ENCODE results near the gene TP53BP2. TPM values are rescaled to one million over a fixed set of nuclear protein-coding genes. Genes with fewer than 3 reads are reported as not detected.

TP53BP2 gene
- polyA plus RNA-seq, 1 donor from 2014 or later = 25.2 TPM

DNA sequence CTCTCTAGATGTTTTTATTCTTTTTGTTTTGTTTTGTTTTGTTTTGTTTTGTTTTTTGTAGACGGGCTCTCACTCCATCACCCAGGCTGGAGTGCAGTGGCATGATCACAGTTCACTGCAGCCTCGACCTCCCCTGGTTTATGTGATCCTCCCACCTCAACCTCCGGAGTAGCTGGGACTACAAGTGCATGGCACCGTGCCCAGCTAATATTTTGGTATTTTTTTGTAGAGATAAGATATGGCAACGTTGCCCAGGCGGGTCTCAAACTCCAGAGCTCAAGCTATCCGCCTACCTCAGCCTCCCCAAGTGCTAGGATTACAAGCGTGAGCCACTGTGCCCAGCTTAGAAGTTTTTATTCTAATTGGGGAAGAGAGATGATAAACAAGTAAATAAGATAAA, 13.3 kb upstream of the TP53BP2 start:
- H3F3A ChIP-seq (ENCODE audit: insufficient read depth, low read length, poor library complexity, severe bottlenecking) = no peaks in the 10 kb centered on the region
- no peaks in the 10 kb centered on the region for H3K36me3 ChIP-seq (ENCODE audit: insufficient read depth, low read length)
- H3K9ac ChIP-seq (ENCODE audit: low read length) = no peak overlapping the region
- H2AFZ ChIP-seq (ENCODE audit: low read depth, low read length) = no peak overlapping the region
- no peak for TF ChIP-seq REST (IDR thresholded peaks at IDR 0.05; ENCODE audit: borderline replicate concordance)
- no peak for TF ChIP-seq POLR2AphosphoS5 (IDR thresholded peaks at IDR 0.05)
- no peak for TF ChIP-seq TAF1 (IDR thresholded peaks at IDR 0.05; ENCODE audit: low read depth)
- no peak for TF ChIP-seq EZH2 (IDR thresholded peaks at IDR 0.05; ENCODE audit: borderline replicate concordance, insufficient read depth, low read length, poor library complexity, severe bottlenecking)
- TF ChIP-seq EP300 (conservative IDR thresholded peaks at IDR 0.05; ENCODE audit: poor library complexity, severe bottlenecking) = no peak
- TF ChIP-seq MXI1 (conservative IDR thresholded peaks at IDR 0.05; ENCODE audit: poor library complexity, severe bottlenecking) = no peak
- H3K27me3 ChIP-seq (ENCODE audit: insufficient read depth, low read depth, low read length) = no peaks in the 10 kb centered on the region
- H3K79me2 ChIP-seq (replicated peaks; ENCODE audit: insufficient read depth, low read length) = no peaks in the 10 kb centered on the region
- no peak overlapping the region for H3K4me3 ChIP-seq (ENCODE audit: low read length)
- H3K9me2 ChIP-seq (ENCODE audit: insufficient read depth, low read length) = no peaks in the 10 kb centered on the region
- H3K27ac ChIP-seq (ENCODE audit: low read length) = no peak overlapping the region
- H3K9me3 ChIP-seq (ENCODE audit: low read length) = no peaks in the 10 kb centered on the region
- no peak overlapping the region for H3K4me2 ChIP-seq (ENCODE audit: low read length)
- H4K20me1 ChIP-seq (ENCODE audit: insufficient read depth) = no peaks in the 10 kb centered on the region

DNA sequence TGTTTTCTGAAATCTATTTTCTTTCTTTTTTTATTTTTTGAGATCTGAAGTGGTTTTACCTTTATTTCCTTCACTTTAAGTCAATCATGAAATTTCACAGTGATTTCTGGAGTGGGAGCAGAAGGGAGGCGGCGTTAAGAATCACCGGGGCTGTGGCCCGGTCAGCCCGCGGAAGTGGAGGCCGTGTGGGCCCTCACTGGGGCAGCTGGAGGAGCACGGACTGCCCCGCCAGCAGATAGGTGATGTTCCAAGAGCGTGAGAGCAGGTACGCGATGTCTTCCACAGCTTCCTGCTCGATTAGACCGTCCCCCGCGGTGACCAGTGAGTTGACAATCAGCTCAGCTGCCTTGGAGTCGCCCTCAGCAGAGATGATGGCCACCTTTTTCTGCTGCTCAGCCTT, 10.6 kb upstream of the TP53BP2 start:
- TF ChIP-seq SMC3 (conservative IDR thresholded peaks at IDR 0.05; ENCODE audit: poor library complexity) (no peak), EZH2 (IDR thresholded peaks at IDR 0.05; ENCODE audit: borderline replicate concordance, insufficient read depth, low read length, poor library complexity, severe bottlenecking) (no peak), POLR2AphosphoS5 (IDR thresholded peaks at IDR 0.05) (no peak), MXI1 (conservative IDR thresholded peaks at IDR 0.05; ENCODE audit: poor library complexity, severe bottlenecking) (no peak)
- Histone ChIP-seq H3K4me3 (ENCODE audit: low read length) (no peak overlapping the region), H3K9me2 (ENCODE audit: insufficient read depth, low read length) (no peaks in the 10 kb centered on the region), H3F3A (ENCODE audit: insufficient read depth, low read length, poor library complexity, severe bottlenecking) (no peaks in the 10 kb centered on the region), H2AFZ (ENCODE audit: low read depth, low read length) (no peak overlapping the region), H3K9me3 (ENCODE audit: low read length) (no peaks in the 10 kb centered on the region), H3K9ac (ENCODE audit: low read length) (no peak overlapping the region), H4K20me1 (ENCODE audit: insufficient read depth) (no peaks in the 10 kb centered on the region), H3K79me2 (replicated peaks; ENCODE audit: insufficient read depth, low read length) (no peaks in the 10 kb centered on the region), H3K36me3 (ENCODE audit: insufficient read depth, low read length) (no peaks in the 10 kb centered on the region), H3K4me2 (ENCODE audit: low read length) (no peak overlapping the region), H3K27ac (ENCODE audit: low read length) (no peak overlapping the region), H3K27me3 (ENCODE audit: insufficient read depth, low read depth, low read length) (no peaks in the 10 kb centered on the region)

DNA sequence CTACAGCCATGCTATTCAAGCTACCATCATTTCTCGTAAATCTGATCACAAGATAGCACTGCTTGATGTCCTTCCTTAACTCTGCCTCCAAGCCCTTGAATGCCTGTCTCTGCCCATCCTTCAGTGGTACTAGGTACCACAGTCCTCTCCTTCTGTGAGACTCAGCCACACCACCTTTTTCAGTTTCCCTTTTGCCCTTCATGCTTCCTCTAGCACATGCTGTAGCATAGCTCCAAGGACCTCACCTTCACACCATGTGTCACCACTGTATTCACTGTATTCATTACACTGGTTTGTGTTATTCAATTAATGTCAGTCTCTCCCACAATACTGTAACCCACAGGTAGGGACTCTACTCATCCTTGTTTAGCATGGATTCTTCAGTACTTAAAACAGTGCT, 8.0 kb upstream of the TP53BP2 start:
- no peak for TF ChIP-seq EP300 (conservative IDR thresholded peaks at IDR 0.05; ENCODE audit: poor library complexity, severe bottlenecking)
- TF ChIP-seq SMC3 (conservative IDR thresholded peaks at IDR 0.05; ENCODE audit: poor library complexity) = no peak
- TF ChIP-seq MXI1 (conservative IDR thresholded peaks at IDR 0.05; ENCODE audit: poor library complexity, severe bottlenecking) = no peak
- TF ChIP-seq POLR2AphosphoS5 (IDR thresholded peaks at IDR 0.05) = no peak
- TF ChIP-seq CTCF (IDR thresholded peaks at IDR 0.05; ENCODE audit: poor library complexity, severe bottlenecking) = no peak
- no peak for TF ChIP-seq REST (IDR thresholded peaks at IDR 0.05; ENCODE audit: borderline replicate concordance)
- TF ChIP-seq EZH2 (IDR thresholded peaks at IDR 0.05; ENCODE audit: borderline replicate concordance, insufficient read depth, low read length, poor library complexity, severe bottlenecking) = no peak
- TF ChIP-seq TAF1 (IDR thresholded peaks at IDR 0.05; ENCODE audit: low read depth) = no peak
- no peak for TF ChIP-seq RAD21 (conservative IDR thresholded peaks at IDR 0.05)
- H3K36me3 ChIP-seq (ENCODE audit: insufficient read depth, low read length) = no peaks in the 10 kb centered on the region
- H3K27me3 ChIP-seq (ENCODE audit: insufficient read depth, low read depth, low read length) = no peaks in the 10 kb centered on the region
- no peaks in the 10 kb centered on the region for H3K79me2 ChIP-seq (replicated peaks; ENCODE audit: insufficient read depth, low read length)
- no peak overlapping the region for H3K27ac ChIP-seq (ENCODE audit: low read length)
- H3F3A ChIP-seq (ENCODE audit: insufficient read depth, low read length, poor library complexity, severe bottlenecking) = no peaks in the 10 kb centered on the region
- no peak overlapping the region for H2AFZ ChIP-seq (ENCODE audit: low read depth, low read length)
- H3K4me3 ChIP-seq (ENCODE audit: low read length) = no peak overlapping the region
- no peaks in the 10 kb centered on the region for H3K9me2 ChIP-seq (ENCODE audit: insufficient read depth, low read length)
- H4K20me1 ChIP-seq (ENCODE audit: insufficient read depth) = no peaks in the 10 kb centered on the region
- no peak overlapping the region for H3K4me2 ChIP-seq (ENCODE audit: low read length)
- H3K9me3 ChIP-seq (ENCODE audit: low read length) = no peaks in the 10 kb centered on the region
- no peak overlapping the region for H3K9ac ChIP-seq (ENCODE audit: low read length)

All from neural cell (in vitro differentiated cells).